DMS79 treated with DMSO at 0.1 percent for 48 hours (cell line): ENCODE data around the gene ADPRS.

Experiments
- DNase-seq: peaks from one replicate; lab custom pipeline; 2025; lab: John Stamatoyannopoulos, UW

ADPRS gene

GRCh38 chr1:36133484-36133883, 44.8 kb downstream of the ADPRS start:
- peak; percentile 30 for DNase-seq

GRCh38 chr1:36134031-36134430, 45.3 kb downstream of the ADPRS start:
- DNase-seq: no peak

DNA sequence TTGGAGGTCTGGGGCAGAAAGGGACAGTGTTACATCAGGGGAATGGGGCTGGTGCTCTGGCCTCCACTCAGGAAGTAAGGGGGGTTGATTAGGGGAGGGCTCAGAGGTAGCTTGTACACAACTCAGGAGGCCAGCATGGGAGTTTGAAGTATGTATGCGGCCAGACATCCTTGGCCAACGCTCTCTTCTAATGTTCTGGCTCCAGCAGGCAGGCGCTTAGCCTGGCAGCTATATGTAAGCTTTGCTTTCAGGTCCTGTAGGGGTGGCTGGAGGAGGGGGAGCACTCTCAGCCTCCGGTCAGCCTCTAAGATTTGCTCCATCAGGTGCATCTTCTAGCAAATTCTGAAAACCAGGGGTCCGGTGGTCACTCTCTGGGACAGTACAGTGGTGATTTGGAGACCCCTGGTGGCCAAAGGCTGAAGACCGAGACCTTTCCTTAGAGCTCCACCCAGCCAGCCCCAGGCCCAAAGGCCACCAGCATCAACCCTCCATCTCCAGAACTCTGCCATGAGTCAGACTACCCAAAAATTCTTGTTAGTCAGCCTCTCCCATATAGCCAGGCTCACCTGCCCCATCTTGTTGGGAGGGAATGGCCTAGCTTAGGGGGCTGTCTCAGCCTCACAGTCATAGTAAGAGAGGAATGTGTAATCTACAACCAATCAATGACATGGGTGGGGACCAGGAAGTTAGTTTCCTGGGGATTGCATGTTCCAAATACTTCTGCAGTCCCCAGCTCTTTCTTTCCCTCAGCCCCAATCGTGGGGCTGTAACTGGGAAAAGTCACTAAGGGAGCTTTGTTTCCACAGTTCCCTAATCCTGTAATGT, 46.0 kb downstream of the ADPRS start:
- peak; percentile 22 for DNase-seq

DNA sequence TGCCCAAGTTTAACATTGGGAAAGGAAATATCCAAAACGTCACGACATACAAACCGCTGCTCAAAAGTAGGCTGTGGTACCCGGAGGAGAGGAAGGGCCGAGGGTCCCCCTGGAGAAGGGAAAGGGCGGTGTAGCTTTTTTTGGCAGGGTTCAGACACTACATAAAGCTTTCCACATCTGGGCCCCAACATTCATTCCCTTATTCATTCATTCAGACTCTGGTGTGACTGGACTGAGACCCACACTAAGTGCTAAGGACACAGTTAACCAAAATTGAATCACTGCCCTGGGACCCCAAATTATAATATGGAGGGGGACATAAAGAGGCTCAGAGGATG, 46.6 kb downstream of the ADPRS start:
- DNase-seq: no peak

DNA sequence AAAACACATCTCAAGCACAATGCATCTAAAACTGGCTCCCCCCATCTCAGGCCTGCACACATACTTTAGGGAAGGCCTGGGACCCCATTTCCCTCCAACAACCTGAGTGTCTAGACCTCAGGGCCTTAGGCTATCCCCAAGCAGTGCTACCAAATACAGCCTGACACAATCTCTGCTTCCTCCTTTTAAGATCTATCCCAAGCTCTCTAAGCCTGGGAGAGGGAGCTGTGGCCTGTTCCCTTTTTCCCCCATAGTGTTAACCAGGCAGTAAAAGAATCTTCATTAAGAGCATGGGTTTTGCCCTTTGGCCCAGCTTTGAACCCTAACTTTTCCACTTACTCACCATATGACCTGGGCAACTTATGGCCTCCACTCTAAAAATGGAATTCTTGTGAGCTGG, 47.1 kb downstream of the ADPRS start:
- DNase-seq: no peak

GRCh38 chr1:36136535-36136934, 47.8 kb downstream of the ADPRS start:
- no peak for DNase-seq

DNA sequence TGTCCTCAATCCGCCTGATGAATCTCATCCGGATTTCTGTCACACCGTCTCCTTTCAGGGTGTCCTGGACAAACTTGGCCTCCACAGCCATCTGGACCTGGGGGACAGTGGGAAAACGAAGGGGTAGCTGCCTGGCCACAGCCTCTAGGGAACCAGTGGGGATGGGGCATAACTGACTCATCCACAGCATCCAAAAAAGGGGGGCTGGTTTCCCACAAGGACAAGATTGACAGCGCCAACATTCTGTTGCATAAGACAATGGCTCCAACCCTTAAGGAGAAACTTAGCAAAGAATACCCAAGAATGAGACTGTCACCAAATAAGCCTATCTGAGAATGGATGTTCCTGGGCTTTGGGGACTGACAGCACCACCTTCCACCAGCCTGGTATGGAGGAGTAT, 48.5 kb downstream of the ADPRS start:
- no peak for DNase-seq

GRCh38 chr1:36137776-36138175, 49.1 kb downstream of the ADPRS start:
- peak; percentile 94 for DNase-seq

GRCh38 chr1:36139521-36139920, 50.8 kb downstream of the ADPRS start:
- DNase-seq: no peak

DNA sequence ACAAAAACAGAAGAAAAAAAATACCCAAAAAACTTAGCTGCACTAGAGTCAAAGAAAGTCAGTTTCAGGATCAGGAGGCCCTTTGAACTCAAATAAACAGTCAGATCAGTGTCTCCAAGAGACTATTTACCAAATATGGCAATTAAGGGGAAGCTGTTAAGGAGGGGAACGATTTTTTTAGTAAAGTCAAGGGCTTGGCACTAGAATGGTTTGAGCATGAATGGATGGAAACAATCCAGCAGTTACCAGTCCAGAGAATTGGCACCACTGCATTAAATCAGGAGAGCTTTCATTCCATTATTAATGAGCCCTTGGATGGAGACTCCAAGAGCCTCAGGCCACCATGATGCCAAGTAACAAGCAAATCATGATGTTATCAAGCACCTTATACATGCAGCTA, 53.4 kb downstream of the ADPRS start:
- peak; percentile 99 for DNase-seq

- no peak for DNase-seq
Measured at GRCh38 chr1:36143424-36143823, 54.7 kb downstream of the ADPRS start.
